HTERT RPE-1 (cell line): ENCODE measurements around the gene RIT1.

Experiments
- in situ Hi-C: fragments of 300-500 bp; cut with MboI; formaldehyde crosslinking; loops from 4 replicates; pipeline ENCODE4 v1.14.3; 2020; ENCODE audit warnings: low sequenced_read_pairs

The RIT1 gene

GRCh38 chr1:155911156-155912055 is at the start of gene RIT1:
TSS of gene RIT1 (minus strand) at chr1:155911349. CDS start at chr1:155910761, 588 bp downstream.
- in situ Hi-C loops: no loop called here

DNA sequence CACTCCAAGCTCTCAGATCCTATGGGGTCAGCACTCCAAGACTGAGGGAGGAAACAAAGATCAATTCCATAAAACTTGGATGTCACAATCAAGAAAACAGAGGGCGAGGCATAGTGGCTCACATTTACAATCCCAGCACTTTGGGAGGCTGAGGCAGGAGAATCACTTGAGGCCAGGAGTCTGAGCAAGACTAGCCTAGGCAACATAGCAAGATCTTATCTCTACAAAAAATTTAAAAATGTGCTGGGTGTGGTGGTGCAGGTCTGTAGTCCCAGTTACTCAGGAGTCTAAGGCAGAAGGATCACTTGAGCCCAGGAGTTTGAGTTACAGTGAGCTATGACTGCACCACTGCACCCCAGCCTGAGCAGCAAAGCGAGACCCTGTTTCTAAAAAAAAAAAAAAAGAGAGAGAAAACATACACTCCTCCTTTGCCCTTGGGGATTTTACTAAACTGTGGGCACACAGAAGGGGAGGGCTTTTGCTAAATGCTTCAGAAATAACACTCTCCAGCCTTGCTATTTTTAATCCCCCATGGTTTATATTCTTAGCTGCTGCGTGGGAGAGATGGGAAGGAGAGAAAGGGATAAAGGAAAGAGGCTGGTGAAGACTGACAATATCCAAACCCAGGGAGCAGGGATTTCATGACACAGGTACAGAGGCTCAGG is 49.1 kb upstream of the RIT1 start:
- in situ Hi-C loops: no loop called here

DNA sequence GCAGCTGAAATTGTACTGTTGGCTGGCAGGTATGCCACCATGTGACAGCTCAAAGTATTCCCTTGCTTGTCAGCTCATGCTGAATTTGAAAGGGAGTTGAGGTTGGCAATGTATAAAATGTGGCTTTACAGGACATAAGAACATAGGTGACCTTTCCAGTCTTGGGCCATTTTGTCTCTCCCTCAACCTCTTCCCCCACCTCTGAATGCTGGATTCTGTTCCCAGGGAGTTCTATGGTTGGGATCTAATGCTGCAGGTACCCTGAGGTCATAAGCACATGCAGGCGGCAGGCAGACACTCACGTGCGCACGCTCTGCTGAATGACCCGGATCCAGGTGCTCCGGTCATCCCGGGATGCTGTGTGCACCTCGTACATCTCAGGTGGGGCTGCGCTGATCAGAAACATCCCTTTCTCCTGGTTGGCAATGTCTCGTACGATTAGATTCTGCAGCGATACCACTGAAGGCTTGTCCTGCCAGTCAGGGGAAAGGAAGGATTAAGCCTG is 46.3 kb upstream of the RIT1 start:
- in situ Hi-C loops: no loop called here

DNA sequence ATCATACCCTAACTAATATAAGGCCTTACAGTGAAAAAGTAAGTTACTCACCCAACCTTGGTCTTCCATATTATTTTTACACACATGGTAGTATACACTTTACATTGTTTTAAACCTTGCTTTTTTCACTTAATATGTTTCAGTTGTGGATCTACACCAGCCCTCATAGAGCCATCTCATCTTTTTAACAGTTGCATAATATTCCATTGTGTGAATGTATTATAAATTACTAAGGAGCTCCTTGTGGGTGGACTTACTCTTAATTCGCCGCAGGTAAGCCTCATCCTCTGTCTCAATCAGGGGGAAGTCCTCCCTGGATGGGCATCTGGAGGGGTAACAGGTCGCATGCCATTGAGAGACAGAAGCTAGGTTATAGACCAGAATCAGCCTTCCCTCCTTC is 43.5 kb upstream of the RIT1 start:
- in situ Hi-C loops: no loop called here

- in situ Hi-C loops: no loop called here
Observed at GRCh38 chr1:155952505-155952890, 41.3 kb upstream of the RIT1 start.

- in situ Hi-C loops: no loop called here
Observed at GRCh38 chr1:155951753-155952504, 40.8 kb upstream of the RIT1 start.

GRCh38 chr1:155950829-155951228 is 39.7 kb upstream of the RIT1 start:
- in situ Hi-C loops: no loop called here

DNA sequence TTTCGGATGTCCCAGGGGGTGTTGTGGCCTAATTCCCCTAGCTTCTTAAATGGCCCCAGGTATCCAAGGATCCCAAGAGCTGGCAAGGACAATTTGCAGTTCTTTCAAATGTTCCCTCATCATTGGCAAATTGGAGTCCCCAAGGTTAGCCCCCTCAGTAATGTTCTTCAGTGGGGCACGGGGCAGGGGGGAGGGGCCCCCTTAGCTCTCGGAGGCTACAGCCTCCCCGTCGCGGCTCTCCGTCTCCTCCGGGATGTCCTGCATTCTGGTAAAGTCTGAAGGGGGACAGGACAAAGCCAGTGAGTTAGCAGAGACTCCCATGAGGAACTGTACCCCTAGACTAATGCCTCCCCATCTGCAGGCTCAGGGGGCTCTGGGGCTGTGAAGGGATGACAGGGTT is 36.6 kb upstream of the RIT1 start:
- in situ Hi-C loops: no loop called here

DNA sequence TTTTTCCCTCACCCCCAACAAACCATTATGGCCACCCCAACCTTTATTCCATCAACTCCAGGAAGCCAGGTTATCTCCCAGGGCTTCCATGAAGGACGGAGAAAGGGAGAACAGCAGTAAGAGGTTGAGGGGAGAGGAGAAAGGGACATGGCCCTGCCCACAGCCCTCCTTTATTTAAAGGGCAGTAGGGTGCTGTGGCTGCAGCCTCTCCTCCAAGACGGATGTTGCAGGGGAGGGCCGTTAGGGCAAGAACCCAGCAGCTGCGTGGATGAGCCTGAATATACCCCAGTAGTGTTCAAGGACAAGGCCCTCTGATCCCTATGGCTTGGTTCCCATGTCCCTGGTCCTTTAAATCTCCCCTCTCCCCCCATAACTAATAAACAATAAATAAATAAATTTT is 36.1 kb upstream of the RIT1 start:
- in situ Hi-C loops: no loop called here

DNA sequence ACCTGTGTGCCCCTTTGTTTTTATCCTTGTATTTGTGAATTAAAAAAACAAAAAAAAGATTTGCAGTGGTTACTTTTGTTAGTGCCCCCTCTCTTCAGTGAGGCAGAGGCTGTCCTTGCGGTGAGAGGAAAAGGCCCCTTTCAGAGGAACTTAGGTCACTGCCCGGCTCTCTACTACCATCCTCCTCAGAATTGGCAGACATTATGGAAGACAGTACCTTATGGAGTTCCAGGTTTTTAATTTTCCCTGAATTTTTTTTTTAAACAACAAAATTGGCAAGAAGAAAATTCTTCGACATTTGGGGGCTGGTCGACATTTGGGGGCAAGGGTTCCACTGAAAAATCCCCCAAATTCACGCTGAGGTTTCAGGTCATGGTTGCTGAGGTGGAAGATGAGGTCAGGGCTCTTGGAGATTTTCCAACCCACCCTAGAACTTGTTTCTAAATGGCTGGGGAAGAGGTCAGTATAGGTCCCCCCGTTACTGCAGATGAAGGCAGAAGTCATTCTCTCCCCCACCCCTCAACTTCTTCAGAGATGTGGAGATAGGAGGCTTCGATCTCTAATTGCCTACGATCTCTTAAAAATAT is 35.6 kb upstream of the RIT1 start:
- in situ Hi-C loops: no loop called here

GRCh38 chr1:155944444-155944799 is 33.3 kb upstream of the RIT1 start:
- in situ Hi-C loops: no loop called here

DNA sequence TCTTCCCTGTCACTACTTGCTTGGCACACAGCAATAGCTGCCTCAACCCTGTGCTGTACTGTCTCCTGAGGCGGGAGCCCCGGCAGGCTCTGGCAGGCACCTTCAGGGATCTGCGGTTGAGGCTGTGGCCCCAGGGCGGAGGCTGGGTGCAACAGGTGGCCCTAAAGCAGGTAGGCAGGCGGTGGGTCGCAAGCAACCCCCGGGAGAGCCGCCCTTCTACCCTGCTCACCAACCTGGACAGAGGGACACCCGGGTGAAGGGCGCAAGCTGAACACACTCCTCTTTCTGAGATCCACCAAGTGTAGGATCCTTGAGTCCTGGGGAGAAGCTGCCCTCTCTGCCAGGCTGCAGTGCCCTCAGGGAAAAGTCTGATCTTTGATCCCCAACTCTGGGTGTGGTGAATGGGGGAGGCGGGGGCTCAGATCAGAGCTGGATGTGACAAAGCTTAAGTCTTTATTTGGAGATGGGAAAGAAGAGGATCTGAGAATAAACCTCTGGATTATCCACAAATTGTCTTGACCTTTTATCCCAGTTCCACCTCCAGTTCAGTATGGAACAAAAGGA is 31.5 kb upstream of the RIT1 start:
- in situ Hi-C loops: no loop called here

DNA sequence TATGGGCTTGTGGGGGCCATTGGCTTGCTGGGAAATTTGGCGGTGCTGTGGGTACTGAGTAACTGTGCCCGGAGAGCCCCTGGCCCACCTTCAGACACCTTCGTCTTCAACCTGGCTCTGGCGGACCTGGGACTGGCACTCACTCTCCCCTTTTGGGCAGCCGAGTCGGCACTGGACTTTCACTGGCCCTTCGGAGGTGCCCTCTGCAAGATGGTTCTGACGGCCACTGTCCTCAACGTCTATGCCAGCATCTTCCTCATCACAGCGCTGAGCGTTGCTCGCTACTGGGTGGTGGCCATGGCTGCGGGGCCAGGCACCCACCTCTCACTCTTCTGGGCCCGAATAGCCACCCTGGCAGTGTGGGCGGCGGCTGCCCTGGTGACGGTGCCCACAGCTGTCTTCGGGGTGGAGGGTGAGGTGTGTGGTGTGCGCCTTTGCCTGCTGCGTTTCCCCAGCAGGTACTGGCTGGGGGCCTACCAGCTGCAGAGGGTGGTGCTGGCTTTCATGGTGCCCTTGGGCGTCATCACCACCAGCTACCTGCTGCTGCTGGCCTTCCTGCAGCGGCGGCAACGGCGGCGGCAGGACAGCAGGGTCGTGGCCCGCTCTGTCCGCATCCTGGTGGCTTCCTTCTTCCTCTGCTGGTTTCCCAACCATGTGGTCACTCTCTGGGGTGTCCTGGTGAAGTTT is 30.8 kb upstream of the RIT1 start:
- in situ Hi-C loops: no loop called here

GRCh38 chr1:155940993-155941844 is 30.1 kb upstream of the RIT1 start, which contains the start of gene RXFP4:
TSS of gene RXFP4 (plus strand) at chr1:155941638. CDS start at chr1:155941710, 72 bp downstream.
- in situ Hi-C loops: no loop called here

GRCh38 chr1:155940482-155940992 is 29.4 kb upstream of the RIT1 start:
- in situ Hi-C loops: no loop called here

DNA sequence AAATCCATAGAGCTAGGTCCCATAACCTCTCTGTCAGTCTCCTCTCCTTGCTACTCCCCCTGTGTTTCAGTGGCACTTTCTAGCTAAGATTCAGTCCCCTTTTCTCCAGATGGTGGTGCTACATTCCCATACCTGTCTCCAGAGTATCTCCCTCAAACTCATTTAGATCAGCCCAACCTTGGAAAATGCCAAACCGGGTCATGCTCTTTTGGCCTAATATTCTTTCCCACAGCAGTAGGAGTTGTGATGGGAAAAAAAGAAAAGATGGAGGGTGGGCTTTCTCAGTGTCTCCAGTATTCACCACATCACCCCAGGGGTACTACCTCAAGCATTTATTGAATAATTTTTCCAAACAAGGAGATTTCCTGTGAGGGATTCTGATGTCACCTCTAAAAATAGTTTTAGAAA is 27.1 kb upstream of the RIT1 start:
- in situ Hi-C loops: no loop called here

GRCh38 chr1:155934936-155935590 is 23.9 kb upstream of the RIT1 start:
- in situ Hi-C loops: no loop called here
